GM18499 (cell line): ENCODE results near the gene FHL1.
"Not testable (repeated sequence)": the region's sequence is repeated elsewhere in the genome, so short reads cannot be mapped to it uniquely, and the experiment has no call there.

Experiments used
- ATAC-seq: cut with Tn5 transposase; IDR thresholded peaks from one replicate; pipeline ENCODE4 v1.9.1; 2021; ENCODE audit warnings: moderate number of reproducible peaks; ENCODE audit not compliant: insufficient read depth, unreplicated experiment

FHL1 gene

GRCh38 chrX:136205882-136206380 lies 58.6 kb downstream of the FHL1 start:
- no peak for ATAC-seq

DNA sequence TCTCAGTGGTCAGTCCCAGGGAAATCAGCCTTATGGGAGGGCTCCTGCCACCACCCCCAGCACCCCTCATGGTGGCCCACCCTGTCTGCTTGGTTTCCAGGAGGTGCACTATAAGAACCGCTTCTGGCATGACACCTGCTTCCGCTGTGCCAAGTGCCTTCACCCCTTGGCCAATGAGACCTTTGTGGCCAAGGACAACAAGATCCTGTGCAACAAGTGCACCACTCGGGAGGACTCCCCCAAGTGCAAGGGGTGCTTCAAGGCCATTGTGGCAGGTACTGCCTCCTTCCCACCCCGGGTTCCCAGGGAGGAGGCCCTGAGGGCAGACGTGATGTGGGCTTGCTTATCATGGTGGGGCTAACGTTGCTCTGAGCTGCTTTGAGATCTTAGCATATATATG lies 59.6 kb downstream of the FHL1 start:
- ATAC-seq = no peak

DNA sequence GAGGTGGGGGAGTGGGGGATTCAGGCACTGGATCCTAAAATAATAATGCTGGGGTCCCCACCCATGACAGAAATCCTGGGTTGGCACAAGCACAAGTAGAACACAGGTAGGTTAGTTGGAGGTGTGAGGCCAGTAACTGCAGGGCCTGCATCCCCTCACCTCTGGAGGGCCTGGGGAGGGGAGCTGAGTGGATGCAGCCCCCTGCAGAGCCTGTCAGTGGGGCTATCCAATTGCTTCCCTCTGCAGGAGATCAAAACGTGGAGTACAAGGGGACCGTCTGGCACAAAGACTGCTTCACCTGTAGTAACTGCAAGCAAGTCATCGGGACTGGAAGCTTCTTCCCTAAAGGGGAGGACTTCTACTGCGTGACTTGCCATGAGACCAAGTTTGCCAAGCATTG lies 60.2 kb downstream of the FHL1 start:
- no peak for ATAC-seq

GRCh38 chrX:136209016-136209738 lies 61.8 kb downstream of the FHL1 start:
- ATAC-seq = no peak

DNA sequence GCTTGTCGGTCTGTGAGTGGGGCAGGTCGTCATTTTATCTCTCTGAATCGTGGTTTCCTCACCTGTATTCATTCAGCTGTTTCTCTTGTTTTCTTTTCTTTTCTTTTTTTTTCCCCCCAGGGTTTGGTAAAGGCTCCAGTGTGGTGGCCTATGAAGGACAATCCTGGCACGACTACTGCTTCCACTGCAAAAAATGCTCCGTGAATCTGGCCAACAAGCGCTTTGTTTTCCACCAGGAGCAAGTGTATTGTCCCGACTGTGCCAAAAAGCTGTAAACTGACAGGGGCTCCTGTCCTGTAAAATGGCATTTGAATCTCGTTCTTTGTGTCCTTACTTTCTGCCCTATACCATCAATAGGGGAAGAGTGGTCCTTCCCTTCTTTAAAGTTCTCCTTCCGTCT lies 62.4 kb downstream of the FHL1 start:
- no peak for ATAC-seq

DNA sequence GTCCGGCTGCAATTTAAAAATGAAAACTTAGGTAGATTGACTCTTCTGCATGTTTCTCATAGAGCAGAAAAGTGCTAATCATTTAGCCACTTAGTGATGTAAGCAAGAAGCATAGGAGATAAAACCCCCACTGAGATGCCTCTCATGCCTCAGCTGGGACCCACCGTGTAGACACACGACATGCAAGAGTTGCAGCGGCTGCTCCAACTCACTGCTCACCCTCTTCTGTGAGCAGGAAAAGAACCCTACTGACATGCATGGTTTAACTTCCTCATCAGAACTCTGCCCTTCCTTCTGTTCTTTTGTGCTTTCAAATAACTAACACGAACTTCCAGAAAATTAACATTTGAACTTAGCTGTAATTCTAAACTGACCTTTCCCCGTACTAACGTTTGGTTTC lies 62.9 kb downstream of the FHL1 start:
- ATAC-seq = no peak

- no peak for ATAC-seq
Observed at GRCh38 chrX:136210806-136211205, 63.5 kb downstream of the FHL1 start.

DNA sequence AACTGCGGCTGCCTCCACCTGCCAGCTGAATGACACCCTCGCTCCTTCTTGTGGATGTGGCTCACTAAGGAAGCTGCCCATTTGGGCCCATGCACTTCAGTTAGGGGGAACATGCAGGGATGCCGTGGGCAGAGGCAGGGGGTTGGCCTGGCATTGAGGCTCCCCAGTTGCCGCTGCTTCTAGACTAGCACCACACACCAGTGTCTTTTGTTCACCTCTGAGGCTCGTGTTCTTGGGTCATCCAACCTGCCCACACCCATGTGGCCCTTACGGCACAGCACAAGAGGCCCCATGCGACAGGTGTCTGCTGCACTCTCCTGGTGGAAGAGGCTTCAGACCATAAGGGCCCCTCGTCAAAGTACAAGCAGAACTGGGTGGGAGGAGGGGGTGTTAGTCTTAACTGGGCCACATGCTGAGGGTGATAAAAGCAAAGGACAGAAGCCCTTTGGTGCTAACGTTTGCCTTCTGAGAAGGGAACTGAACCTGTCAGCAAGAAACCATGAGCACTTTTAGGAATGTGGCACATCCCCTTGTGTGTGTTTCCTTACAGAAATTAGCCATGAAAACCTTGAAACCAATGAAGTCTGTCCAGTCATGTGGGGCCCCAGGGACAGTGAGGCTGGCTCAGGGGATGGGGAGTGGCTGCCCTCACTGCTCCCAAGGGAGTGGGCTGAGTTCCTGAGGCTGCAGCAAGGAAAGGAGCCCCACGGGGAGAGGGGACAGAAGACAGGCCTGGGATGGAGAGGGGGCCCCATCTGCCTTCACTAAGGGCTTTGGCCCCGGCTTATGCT lies 64.6 kb downstream of the FHL1 start:
- no peak for ATAC-seq

DNA sequence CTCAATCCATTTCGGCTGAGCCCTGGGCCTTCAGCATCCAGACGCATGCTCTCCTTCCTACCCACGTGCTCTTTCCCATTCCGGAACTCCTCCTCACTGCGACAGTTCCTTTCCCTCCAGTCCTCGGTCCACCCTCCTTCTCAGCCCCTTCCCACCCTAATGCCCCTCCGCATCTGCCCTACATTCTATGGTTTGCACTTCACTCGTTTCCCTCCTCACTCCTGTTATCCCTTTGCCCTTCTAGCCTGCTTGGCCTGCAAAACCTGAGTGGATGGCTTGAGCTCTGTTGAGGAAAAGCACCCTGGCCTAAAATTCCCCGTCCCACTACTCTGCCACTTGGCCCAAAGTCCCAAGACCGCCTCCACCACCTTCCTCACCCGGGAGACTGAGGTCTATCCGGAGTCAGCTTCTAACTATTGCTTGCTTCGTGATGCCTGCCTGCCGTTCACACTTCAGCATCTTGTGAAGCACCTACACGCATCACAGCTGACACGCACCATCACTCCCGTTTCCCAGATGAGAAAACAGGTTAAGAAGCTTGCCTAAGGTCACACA lies 65.3 kb downstream of the FHL1 start:
- ATAC-seq = no peak

DNA sequence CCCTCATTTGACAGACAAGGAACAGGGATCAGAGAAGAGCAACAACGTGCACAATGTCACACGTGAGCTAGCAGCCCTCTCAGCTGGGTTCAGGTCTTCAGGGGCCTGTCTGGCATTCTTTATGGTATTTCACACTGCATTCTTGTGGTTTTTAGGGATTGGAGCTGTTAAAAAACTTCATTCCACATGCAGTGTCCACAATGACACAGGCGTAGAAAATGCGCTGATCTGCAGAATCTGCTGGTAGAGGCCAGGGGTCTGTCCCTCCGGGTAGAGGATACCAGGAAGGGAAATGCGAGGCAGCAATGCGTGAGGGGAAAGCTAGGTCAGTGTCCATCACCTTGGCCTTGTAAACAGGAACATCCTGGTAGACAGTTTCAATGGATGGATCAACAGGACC lies 67.2 kb downstream of the FHL1 start:
- ATAC-seq = no peak

DNA sequence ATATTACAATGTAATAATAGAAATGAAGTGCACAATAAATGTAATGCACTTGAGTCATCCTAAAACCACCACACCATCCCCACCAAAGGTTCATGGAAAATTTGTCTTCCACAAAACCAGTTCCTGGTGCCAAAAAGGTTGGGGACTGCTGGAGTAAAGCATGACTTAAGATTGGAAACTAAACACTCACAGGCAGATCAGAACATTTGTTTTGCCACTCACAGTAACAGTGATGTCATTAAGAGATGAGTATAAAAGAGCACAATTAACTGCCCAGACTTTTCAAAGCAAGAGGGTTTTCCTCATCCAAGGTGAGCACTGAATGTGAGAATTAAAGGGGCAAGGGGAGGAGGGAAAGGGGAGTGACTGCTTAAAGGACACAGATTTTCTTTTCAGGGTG lies 68.2 kb downstream of the FHL1 start:
- ATAC-seq = no peak

GRCh38 chrX:136219893-136220292 lies 72.6 kb downstream of the FHL1 start:
- no peak for ATAC-seq

GRCh38 chrX:136220540-136220939 lies 73.2 kb downstream of the FHL1 start:
- no peak for ATAC-seq

DNA sequence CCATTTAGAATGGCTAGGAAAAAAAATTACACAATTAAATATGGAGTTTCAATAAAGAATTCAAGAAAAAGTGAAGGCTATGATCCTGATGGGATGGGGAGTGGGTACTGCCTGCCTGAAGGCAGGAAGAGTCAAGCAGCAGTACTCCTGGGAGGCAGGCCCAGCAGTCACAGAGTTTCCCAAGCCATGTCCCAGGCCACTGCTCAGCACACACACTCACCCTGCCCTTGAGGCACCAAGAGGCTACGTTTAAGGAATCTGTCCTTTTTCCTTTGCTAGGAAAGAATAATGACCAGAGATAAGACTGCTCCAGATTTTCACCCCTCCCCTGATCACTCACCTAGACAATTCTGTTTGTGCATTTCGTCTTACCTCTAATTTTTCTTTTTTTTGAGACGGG lies 73.6 kb downstream of the FHL1 start:
- ATAC-seq = no peak

DNA sequence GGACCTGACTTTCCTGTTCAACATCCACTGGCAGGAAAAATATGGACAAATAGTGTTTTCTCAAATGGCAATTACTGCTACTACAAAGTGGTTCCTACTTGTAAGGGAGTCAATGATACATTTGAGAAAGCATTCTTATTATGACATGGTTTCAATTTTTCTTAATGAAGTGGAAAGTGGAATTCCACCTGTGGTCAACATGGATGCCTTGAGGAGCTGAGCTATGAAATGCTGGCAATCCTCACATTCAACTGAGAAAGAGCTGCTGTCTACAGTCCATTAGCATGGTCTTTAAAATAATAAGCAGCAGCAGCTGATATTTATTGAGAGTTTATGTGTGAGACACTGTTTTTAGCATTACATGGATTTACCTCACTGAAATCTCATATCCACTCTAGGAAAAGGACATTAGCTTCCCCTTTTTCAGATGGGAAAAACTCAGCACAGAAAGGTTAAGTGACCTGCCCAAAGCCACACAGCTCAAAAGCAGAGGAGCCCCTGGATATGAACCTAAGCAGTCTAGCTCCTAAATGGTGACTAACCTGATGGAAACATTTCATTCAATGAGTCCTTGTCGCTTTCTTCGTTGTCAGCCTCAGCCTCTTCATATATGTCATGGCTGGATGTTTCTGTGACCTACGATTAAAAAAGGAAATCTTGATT lies 74.6 kb downstream of the FHL1 start:
- no peak for ATAC-seq

DNA sequence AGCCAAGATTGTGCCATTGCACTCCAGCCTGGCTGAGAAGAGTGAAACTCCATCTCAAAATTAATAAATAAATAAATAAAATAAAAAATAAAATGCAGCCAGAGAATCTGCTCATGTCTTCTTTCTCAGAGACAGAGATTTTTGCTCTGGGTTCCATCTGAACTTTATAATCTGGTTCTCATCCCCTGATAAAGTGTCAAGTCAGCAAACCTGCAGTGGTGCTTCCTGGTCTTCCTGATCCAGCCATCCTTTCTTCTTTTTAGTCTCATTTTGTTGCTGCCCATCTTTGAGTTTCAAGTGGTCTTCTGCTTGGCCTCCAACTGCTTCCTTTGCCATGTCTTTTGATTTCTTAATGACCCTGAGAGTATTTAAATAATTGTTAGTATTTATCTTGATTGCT lies 79.7 kb downstream of the FHL1 start:
- ATAC-seq = no peak

GRCh38 chrX:136227948-136228838 lies 80.9 kb downstream of the FHL1 start:
- no peak for ATAC-seq

GRCh38 chrX:136228839-136229207 lies 81.5 kb downstream of the FHL1 start:
- ATAC-seq = no peak

- no peak for ATAC-seq
Observed at GRCh38 chrX:136237074-136237473, 89.7 kb downstream of the FHL1 start.

- ATAC-seq = not testable (repeated sequence)
Observed at GRCh38 chrX:136237849-136238248, 90.5 kb downstream of the FHL1 start.
